Measurements from ENCODE around the gene ACTA2. TPM values are rescaled to one million over a fixed set of nuclear protein-coding genes. Genes with fewer than 3 reads are reported as not detected.

Gene ACTA2
- total RNA-seq, 1 experiment from 2014 or later = 2.4 TPM

- no peak overlapping the region for H3K9ac ChIP-seq (ENCODE audit: extremely low read depth, insufficient read length, low read length)
- Mint-ChIP-seq H3K27me3 (ENCODE audit: low read depth) (no peaks in the 10 kb centered on the region), H3K27ac (no peak overlapping the region), H3K9me3 (no peaks in the 10 kb centered on the region), H3K4me1 (peaks cover 5 to 6% of the 10 kb centered on the region in 2 experiments), H3K36me3 (ENCODE audit: insufficient read depth in 1 of 3, low read depth in 3 of 3) (no peaks in the 10 kb centered on the region), H3K4me3 (no peak overlapping the region)
- no peaks in the 10 kb centered on the region for H3K27me3 ChIP-seq (ENCODE audit: insufficient read depth, low read length)
- no peak overlapping the region for H3K18ac ChIP-seq (ENCODE audit: insufficient read length, low read depth, low read length)
- no peak overlapping the region for H2BK5ac ChIP-seq (ENCODE audit: insufficient read length, low read length)
- no peak overlapping the region for H2BK12ac ChIP-seq (ENCODE audit: insufficient read length, low read depth, low read length)
- no peak overlapping the region for H2BK15ac ChIP-seq (ENCODE audit: low read depth, low read length)
- H4K5ac ChIP-seq (ENCODE audit: insufficient read length, low read depth, low read length) = no peak overlapping the region
- no peak for DNase-seq
- no peak overlapping the region for H3K56ac ChIP-seq (ENCODE audit: insufficient read length, low read depth, low read length)
- H3K9me3 ChIP-seq (ENCODE audit: control insufficient read depth, low read depth, low read length) = no peaks in the 10 kb centered on the region
- H2BK120ac ChIP-seq (ENCODE audit: low read depth, low read length, poor library complexity, severe bottlenecking) = no peak overlapping the region
- no peak overlapping the region for H3K14ac ChIP-seq (ENCODE audit: insufficient read depth, low read length)
- no peaks in the 10 kb centered on the region for H3K79me2 ChIP-seq (ENCODE audit: insufficient read depth, low read length)
- TF ChIP-seq CTCF (conservative IDR thresholded peaks at IDR 0.05) = no peak
- no CpG with 5 or more reads among the region's 1 CpG for WGBS (ENCODE audit: extremely low coverage, insufficient read length, low lambda C conversion rate)
- no peak overlapping the region for H2BK20ac ChIP-seq (ENCODE audit: low read depth, low read length, poor library complexity, severe bottlenecking)
- H4K8ac ChIP-seq (replicated peaks; ENCODE audit: insufficient read length, low read depth, low read length) = no peak overlapping the region
- H3K79me1 ChIP-seq (ENCODE audit: insufficient read depth, low read depth, low read length, poor library complexity, severe bottlenecking) = no peaks in the 10 kb centered on the region
- H4K91ac ChIP-seq (ENCODE audit: insufficient read length, low read depth, low read length) = no peak overlapping the region
- no peaks in the 10 kb centered on the region for H4K20me1 ChIP-seq (ENCODE audit: control insufficient read depth, insufficient read depth, insufficient read length)
- H2AFZ ChIP-seq (ENCODE audit: low read length) = no peak overlapping the region
- H3K4ac ChIP-seq (ENCODE audit: low read depth, low read length) = no peak overlapping the region
- H3K27ac ChIP-seq (ENCODE audit: insufficient read length, low read depth, low read length) = no peak overlapping the region
- H3K4me1 ChIP-seq (ENCODE audit: insufficient read depth, low read length) = no peaks in the 10 kb centered on the region
- no peak overlapping the region for H3K23ac ChIP-seq (ENCODE audit: insufficient read length, low read depth, low read length)
- no peaks in the 10 kb centered on the region for H3K23me2 ChIP-seq (ENCODE audit: insufficient read length, low read depth, low read length, poor library complexity, severe bottlenecking)
- H3T11ph ChIP-seq (ENCODE audit: low read length) = no peak overlapping the region
- no peak overlapping the region for H2AK5ac ChIP-seq (ENCODE audit: insufficient read length, low read length)
- no peak overlapping the region for H3K4me2 ChIP-seq (ENCODE audit: insufficient read depth, insufficient read length, low read length)
These were observed 6.4 kb downstream of the ACTA2 start for GRCh38 chr10:88946200-88946599.
